Cerebellar nuclear complex (tissue), 1 donor: ENCODE data around the gene MOB3A.

Source experiments
- DNase-seq, 2 experiments: peaks; one replicate each; lab custom pipeline; 2025; lab: John Stamatoyannopoulos, UW

Gene MOB3A

GRCh38 chr19:2081873-2082810, 14.0 kb downstream of the MOB3A start:
- no peak for DNase-seq

DNA sequence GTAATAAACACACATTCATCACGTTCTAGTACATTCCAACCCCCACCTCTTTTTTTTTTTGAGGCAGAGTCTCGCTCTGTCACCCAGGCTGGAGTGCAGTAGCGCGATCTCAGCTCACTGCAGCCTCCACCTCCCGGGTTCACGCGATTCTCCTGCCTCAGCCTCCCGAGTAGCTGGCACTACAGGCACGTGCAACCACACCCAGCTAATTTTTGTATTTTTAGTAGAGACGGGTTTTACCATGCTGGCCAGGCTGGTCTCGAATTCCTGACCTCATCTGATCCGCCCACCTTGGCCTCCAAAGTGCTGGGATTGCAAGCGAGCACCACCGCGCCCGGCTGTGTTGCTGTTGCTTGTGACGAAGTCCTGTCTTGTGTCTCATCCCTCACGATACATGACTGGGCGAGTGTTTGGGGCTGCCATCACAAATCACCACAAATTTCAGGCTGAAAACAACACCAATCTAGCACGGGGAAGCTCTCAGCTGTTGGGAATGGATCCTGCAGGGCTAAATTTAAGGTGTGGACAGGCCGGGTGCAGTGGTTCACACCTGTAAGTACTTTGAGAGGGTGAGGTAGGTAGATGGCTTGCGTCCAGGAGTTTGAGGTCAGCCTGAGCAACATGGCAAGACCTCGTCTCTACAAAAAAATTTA, 15.7 kb downstream of the MOB3A start:
- no peak for DNase-seq

DNA sequence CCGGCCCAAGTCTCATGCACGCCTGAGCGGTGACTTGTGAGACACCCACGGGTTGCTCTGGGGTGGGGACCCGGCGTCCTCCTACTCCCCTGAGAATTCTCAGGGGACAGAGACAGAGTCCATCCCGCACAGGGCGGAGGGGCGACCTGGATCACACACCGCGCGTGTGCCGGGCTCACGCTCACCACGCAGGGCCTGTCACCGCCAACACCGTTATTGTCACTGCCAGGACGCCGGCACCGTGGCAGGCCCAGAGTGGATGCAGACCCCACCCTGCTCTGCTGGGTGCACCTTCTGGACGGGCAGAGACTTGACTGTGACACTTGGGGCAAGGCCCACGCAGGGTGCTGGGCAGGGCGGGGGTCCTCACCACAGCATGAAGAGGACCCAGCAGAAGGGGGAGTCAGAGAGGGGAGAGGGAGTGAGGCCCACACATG, 16.2 kb downstream of the MOB3A start:
- no peak for DNase-seq

DNA sequence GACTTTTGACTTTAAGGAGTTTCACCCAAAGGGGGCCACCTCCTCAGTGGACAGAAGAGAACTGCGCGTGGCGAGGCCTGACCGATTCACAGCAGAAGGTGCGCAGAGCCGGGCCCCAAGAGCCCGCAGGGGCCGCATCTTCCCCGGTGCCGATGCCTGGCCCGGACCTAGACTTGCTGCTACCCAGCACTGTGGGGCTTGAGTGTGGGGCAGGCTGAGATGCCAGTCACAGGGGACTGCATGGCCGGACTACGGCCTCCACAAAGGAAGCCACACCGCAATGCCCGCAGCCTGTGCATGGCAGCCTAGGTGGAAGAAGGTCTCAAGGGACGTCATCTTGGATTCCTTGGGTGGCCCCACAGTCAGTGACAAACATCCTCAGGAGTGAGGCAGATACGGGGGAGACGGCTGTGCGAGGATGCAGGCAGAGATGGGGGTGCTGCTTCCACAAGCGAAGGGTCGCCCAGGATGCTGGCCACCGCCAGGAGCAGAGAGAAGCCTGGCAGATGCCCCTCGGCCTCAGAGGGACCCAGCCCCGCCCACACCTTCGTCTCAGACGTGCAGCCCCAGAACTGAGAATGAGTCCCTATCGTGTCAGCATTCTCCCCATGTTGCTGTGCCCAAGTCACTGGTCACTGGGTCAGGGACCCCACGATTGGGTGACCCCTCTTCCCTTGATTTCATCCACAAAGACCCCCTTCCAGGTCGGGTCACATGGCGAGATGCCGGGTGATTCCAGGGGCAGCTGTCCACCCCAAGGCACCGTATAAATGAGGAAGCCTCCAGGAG, 16.9 kb downstream of the MOB3A start:
- no peak for DNase-seq

- DNase-seq, result no peak
Observed at GRCh38 chr19:2077833-2078619, 18.1 kb downstream of the MOB3A start.

DNA sequence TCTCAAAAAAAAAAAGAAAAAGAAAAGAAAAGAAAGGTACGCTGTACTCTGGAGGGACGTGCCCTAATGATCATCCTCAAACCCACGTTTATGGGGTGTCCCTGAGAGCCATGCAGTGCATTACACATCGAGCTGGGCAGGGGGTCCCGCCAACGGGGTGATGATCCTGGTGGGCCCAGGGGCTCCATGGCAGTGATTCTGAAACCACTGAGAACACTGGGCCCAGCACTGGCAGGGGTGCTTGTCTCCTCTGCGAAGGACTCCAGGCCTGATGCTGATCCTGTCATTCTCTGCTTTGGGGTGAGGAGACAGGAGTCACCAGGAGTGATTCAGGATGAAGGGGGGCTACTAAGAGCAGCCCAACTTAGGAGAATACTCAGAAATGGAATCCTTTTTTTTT, 18.7 kb downstream of the MOB3A start:
- no peak for DNase-seq

DNA sequence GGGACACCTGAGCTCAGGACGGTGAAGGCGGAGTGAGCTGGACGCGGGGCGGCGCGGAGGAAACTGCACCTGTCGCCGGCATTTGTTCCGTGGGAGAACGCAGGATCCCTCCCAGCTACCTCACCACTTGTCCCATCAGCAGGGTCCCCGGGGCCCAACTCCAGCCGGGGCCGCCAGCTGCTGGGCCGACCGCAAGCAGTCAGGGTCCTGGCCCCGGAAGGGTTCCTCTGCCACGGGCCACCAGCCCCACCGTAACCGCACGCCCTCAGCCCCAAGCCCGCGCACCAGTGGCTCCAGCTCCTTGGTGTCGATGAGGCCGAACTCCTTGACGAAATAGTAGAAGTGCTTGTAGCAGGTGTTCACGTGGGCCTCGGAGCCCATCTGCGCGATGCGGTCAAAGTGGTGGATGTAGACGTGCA, 19.6 kb downstream of the MOB3A start:
- DNase-seq, result no peak

GRCh38 chr19:2072757-2073551, 23.2 kb downstream of the MOB3A start:
- no peak for DNase-seq

DNA sequence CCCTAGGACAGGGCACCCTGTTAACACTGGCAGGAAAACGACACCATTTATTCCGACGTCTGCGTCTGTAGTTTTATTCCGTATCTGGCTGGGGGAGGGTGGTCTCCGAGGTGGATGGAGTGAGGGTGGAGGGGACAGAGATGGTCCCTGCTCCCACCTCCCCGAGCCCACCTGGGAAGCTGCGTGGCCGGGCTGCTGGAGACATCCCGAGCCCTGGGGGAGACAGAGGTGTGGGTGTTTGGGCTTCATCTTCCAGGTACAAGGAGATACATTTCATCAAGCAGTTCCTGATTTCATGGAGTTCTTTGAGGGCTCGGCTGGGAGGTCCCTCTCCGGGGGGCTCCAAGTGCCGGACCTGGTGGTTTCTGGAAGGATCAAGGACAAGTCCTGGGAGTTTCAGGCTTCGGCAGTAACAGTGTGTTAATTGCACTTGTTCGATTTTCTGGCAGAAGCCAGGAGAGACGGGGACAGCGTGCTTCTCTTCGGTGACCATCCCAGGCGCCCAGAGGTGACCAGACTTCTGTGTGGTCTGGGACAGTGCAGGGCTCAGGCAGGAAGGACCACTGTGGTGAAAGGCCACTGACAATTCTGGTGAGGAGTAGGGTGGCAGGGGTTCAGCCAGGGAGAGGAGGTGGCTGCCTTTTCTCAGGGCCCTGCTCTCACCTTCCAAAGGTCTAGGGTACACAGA, 25.0 kb downstream of the MOB3A start:
- no peak for DNase-seq

DNA sequence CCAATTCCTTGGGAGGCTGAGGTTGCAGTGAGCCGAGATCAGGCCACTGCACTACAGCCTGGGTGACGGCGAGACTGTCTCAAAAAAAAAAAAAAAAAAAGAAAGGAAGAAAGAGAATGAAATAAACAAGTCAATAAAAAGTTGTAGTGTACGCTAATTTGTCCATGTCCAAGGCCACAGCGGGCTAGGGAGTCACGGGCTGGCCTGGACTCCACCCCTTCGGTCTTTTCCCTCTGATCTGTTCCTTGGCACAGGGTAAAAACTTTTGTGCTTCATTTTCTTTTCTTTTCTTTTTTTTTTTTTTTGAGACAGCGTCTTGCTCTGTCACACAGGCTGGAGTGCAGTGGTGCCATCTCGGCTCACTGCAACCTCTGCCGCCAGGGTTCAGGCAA, 25.7 kb downstream of the MOB3A start:
- no peak for DNase-seq

GRCh38 chr19:2064788-2065524, 31.2 kb downstream of the MOB3A start:
- DNase-seq, result peak; percentile 74 to 97

DNA sequence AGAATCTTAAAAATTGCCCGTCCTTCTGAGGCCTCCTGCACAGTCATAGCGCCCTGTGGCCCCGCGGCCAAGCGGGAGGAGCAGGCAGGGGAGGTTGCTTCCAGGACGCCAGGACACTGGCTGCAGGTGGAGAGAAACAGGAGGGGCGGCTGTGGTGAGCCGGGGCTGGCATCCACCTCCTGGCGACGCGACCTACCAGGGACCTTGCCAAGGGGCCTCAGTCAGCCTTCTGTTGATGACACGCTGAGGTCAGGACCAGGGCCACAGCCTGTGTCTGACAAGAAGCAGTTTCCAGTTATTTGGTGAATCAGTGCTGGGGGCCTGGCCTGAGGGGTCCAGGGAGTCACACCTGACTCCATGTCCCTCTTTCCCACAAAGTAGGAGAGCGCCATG, 31.7 kb downstream of the MOB3A start:
- DNase-seq, result no peak

- DNase-seq, result no peak
Observed at GRCh38 chr19:2063824-2064223, 32.3 kb downstream of the MOB3A start.

- DNase-seq, result no peak
Observed at GRCh38 chr19:2062770-2063169, 33.4 kb downstream of the MOB3A start.

GRCh38 chr19:2062389-2062729, 33.8 kb downstream of the MOB3A start:
- no peak for DNase-seq

GRCh38 chr19:2061495-2062388, 34.4 kb downstream of the MOB3A start:
- peak; percentile 77 to 86 for DNase-seq

- no peak for DNase-seq
Observed at GRCh38 chr19:2060884-2061494, 35.1 kb downstream of the MOB3A start.
